Measurements from ENCODE around the gene ABHD16A. TPM values are rescaled to one million over a fixed set of nuclear protein-coding genes. Genes with fewer than 3 reads are reported as not detected.

ABHD16A gene
- total RNA-seq, 6 donors from 2014 or later = 42.1 to 62.5 (median 51.6) TPM

DNA sequence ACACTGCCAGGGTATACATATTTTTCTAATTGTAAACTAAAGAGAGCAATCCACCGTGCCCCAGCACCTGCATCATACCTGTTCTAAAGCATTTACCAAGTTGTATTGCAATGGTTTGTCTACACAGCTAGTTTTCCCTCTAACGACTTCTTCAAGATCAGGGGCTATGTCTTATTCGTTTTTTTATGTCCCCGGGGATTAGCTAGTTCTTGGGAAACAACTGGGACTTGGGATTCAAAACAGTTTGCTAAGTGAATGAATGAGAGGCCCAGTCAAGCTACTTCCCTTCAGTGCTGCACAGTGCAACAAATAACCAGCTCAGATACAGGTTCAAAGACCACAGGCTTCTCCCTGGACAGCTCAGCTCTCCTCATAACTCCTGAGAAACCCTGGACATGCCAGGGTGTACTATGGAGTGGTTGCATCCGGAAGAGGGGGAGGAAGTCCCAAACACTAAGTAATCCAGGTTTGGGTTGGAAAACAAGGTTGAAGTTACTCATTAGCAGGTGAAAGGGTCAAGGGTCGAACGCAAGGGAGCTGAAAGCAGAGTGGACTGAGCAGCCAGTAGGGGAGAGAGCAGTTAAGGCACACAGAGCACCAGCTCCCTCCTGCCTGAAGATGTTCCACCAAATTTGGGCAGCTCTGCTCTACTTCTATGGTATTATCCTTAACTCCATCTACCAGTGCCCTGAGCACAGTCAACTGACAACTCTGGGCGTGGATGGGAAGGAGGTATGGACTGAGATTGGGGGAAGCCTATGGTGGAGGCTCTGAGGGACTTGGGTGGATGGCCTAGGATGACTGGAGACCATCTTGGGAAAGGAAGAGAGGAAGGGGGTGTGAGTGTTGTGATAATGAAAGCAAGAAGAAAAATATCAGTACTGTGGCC lies 47.5 kb downstream of the ABHD16A start, which contains the start of gene APOM:
Gene APOM (plus strand): TSS at position 546 of the 889 bp plus-strand sequence. CDS start 73 bp downstream, at position 619.
- 87 to 89% methylated on average over 8 of the region's 8 CpGs for WGBS, 2 donors
- no peak for DNase-seq
- peaks cover 38 to 53% (median 41%) of the 10 kb centered on the region in 4 donors for H3K4me1 ChIP-seq

DNA sequence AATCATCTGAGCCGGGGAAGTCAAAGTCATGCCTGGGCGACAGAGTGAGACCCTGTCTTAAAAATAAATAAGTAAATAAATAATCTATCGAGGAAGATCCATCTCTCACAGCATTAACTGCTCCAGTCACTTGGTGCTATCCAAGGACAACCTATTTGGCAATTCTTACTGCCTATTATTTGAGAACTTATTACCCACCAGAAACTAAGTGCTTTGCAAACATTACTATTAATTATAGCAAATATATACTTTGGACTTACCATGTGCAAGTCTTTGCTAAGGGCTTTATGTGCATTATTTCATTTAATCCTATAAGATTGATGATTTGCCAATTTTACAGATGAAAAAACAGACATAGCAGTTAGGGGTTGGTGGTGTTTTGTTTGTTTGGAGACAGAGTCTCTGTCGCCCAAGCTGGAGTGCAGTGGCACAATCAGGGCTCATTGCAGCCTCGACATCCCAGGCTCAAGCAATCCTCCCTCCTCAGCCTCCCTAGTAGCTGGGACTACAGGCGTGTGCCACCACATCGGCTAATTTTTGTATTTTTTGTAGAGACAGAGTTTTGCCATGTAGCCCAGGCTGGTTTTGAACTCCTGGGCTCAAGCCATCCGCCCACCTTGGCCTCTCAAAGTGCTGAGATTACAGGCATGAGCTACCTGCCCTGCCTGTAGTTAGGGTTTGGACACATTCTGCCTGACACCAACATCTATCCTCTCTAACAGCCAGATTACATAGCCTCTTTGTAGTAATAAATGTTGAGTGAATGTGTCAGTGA lies 48.4 kb downstream of the ABHD16A start:
- Histone ChIP-seq H3K27me3 (no peaks in the 10 kb centered on the region), H3K4me3 (no peak overlapping the region), H3K4me1 (peaks cover 39 to 53% (median 42%) of the 10 kb centered on the region in 4 donors), H3K27ac (no peak overlapping the region), H3K9me3 (no peaks in the 10 kb centered on the region), H3K36me3 (peaks cover 0 to 37% (median 10%) of the 10 kb centered on the region in 4 donors)
- 91 to 95% methylated on average over 7 to 8 of the region's 8 CpGs for WGBS, 2 donors
- ATAC-seq (ENCODE audit: low FRiP score in 2 of 2) (no peak), DNase-seq (no peak)
- TF ChIP-seq, protein P1, sequence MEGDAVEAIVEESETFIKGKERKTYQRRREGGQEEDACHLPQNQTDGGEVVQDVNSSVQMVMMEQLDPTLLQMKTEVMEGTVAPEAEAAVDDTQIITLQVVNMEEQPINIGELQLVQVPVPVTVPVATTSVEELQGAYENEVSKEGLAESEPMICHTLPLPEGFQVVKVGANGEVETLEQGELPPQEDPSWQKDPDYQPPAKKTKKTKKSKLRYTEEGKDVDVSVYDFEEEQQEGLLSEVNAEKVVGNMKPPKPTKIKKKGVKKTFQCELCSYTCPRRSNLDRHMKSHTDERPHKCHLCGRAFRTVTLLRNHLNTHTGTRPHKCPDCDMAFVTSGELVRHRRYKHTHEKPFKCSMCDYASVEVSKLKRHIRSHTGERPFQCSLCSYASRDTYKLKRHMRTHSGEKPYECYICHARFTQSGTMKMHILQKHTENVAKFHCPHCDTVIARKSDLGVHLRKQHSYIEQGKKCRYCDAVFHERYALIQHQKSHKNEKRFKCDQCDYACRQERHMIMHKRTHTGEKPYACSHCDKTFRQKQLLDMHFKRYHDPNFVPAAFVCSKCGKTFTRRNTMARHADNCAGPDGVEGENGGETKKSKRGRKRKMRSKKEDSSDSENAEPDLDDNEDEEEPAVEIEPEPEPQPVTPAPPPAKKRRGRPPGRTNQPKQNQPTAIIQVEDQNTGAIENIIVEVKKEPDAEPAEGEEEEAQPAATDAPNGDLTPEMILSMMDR (IDR thresholded peaks at IDR 0.05) = no peak
- no peak for TF ChIP-seq EP300 (IDR thresholded peaks at IDR 0.05)
- TF ChIP-seq POLR2AphosphoS5 (IDR thresholded peaks at IDR 0.05) = no peak
- TF ChIP-seq POLR2A (IDR thresholded peaks at IDR 0.05) = no peak

More for the DNA sequence above, 47.5 kb downstream of the ABHD16A start, which contains the start of gene APOM:
- H3K9me3 ChIP-seq = no peaks in the 10 kb centered on the region
- no peak within 1 kb of the TSS for H3K4me3 ChIP-seq
- H3K27me3 ChIP-seq = no peaks in the 10 kb centered on the region
- no peak within 1 kb of the TSS for H3K27ac ChIP-seq
- peaks cover 0 to 30% (median 10%) of the 10 kb centered on the region in 4 donors for H3K36me3 ChIP-seq
- ATAC-seq (ENCODE audit: low FRiP score in 2 of 2) = no peak
- TF ChIP-seq, protein P1 (IDR thresholded peaks at IDR 0.05) = no peak
- no peak for TF ChIP-seq POLR2A (IDR thresholded peaks at IDR 0.05)
- TF ChIP-seq EP300 (IDR thresholded peaks at IDR 0.05) = no peak
- TF ChIP-seq POLR2AphosphoS5 (IDR thresholded peaks at IDR 0.05) = no peak

DNA sequence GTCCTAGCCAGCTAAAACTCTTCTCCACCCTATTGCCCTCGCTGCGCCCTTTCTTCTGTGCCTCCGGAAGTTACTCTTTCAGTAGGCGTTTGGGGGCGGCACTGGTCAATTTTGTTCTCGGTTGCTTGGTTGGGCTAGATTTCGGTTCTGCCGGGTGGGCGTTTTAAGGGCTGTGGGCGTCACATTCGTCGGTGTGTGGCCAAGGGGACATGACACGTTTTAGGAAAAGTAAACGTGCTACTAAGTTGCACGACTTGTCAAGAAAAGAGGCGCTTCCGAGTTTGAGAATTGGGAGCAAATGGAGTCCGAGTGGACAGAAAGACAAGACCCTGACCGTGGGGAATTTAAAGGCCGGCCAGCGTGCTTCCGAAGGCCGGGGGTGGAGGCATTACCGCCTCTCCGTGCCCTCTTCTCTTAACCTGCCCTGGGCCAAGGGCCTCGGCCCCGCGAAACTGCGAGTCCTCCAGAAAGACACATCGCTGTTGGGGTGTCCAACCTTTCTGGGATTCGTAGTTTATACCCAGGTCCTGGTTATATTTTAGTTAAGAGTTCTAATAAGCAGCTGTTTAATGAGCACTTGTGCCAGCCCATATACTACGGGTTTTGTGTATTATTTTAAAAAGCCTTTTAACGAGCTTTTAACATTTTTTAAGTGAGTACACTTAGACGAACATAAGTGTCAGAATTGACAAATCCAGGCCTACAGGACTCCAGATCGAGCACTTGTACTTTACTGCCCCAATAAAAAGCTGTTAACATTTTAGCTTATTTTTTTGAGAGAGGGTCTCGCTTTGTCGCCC lies 50.0 kb downstream of the ABHD16A start:
- peak in 1 of 2 donors; percentile 71 for TF ChIP-seq POLR2AphosphoS5 (IDR thresholded peaks at IDR 0.05)
- TF ChIP-seq, protein P1 (IDR thresholded peaks at IDR 0.05) = peak in 1 of 6 experiments; percentile 6
- TF ChIP-seq EP300 (IDR thresholded peaks at IDR 0.05) = no peak
- peak in 1 of 4 donors; percentile 78 for TF ChIP-seq POLR2A (IDR thresholded peaks at IDR 0.05)
- peaks cover 13 to 53% (median 24%) of the 10 kb centered on the region in 4 donors for H3K36me3 ChIP-seq

GRCh38 chr6:31651602-31652191 lies 51.4 kb downstream of the ABHD16A start:
- Histone ChIP-seq H3K27me3 (no peaks in the 10 kb centered on the region), H3K36me3 (peaks cover 25 to 58% (median 30%) of the 10 kb centered on the region in 4 donors), H3K27ac (peak overlapping the region; percentile 93 to 96 (median 94)), H3K9me3 (no peaks in the 10 kb centered on the region), H3K4me3 (peak overlapping the region; percentile 46 to 83 (median 76)), H3K4me1 (peaks cover 19 to 26% (median 21%) of the 10 kb centered on the region in 4 donors)
- WGBS, 2 donors = 2 to 4% methylated on average over 15 to 29 of the region's 29 CpGs
- no peak for TF ChIP-seq EP300 (IDR thresholded peaks at IDR 0.05)
- TF ChIP-seq, protein P1 (IDR thresholded peaks at IDR 0.05) = no peak
- peak; percentile 8 to 58 for TF ChIP-seq POLR2AphosphoS5 (IDR thresholded peaks at IDR 0.05)
- TF ChIP-seq POLR2A (IDR thresholded peaks at IDR 0.05) = peak in 1 of 4 donors; percentile 23
- ATAC-seq (ENCODE audit: low FRiP score in 2 of 2) (peak; percentile 79 to 87), DNase-seq (peak in 1 of 2 donors; percentile 88)

More for the DNA sequence above, 50.0 kb downstream of the ABHD16A start:
- DNase-seq (peak; percentile 80 to 89), ATAC-seq (ENCODE audit: low FRiP score in 2 of 2) (peak; percentile 91)
- Histone ChIP-seq H3K27me3 (no peaks in the 10 kb centered on the region), H3K27ac (peak overlapping the region; percentile 93 to 96 (median 94)), H3K9me3 (no peaks in the 10 kb centered on the region), H3K4me3 (peak overlapping the region; percentile 33 to 83 (median 76)), H3K4me1 (peaks cover 23 to 37% (median 26%) of the 10 kb centered on the region in 4 donors)
- 9 to 10% methylated on average over 34 to 37 of the region's 37 CpGs for WGBS, 2 donors

Data from upper lobe of left lung (tissue), 6 donors.